H9 (cell line): ENCODE results near the gene NYAP2. TPM values are rescaled to one million over a fixed set of nuclear protein-coding genes. Genes with fewer than 3 reads are reported as not detected.

Experiments used
- DNase-seq: peaks from one replicate; pipeline ENCODE4 v3.0.0-alpha.2; 2017
- H2AFZ ChIP-seq: one replicate; pipeline ENCODE4 v1.6.1; 2013; ENCODE audit warnings: mild to moderate bottlenecking, low read length, control low read depth, moderate library complexity
- H2AK5ac ChIP-seq: 2 replicates; pipeline ENCODE4 v1.6.1; 2013; ENCODE audit warnings: low read length, control low read depth, mixed read lengths; ENCODE audit not compliant: insufficient read length
- H2BK120ac ChIP-seq: one replicate; pipeline ENCODE4 v1.6.1; 2013; ENCODE audit warnings: low read depth, mild to moderate bottlenecking, low read length, control low read depth, inconsistent platforms; ENCODE audit not compliant: poor library complexity, severe bottlenecking
- H2BK12ac ChIP-seq: 2 replicates; pipeline ENCODE4 v1.6.1; 2013; ENCODE audit warnings: low read length, control low read depth, mixed read lengths, low read depth; ENCODE audit not compliant: insufficient read length
- H2BK15ac ChIP-seq: 2 replicates; pipeline ENCODE4 v1.6.1; 2013; ENCODE audit warnings: low read depth, low read length, control low read depth
- H2BK20ac ChIP-seq: one replicate; pipeline ENCODE4 v1.6.1; 2013; ENCODE audit warnings: low read depth, mild to moderate bottlenecking, low read length, control low read depth, inconsistent platforms; ENCODE audit not compliant: poor library complexity, severe bottlenecking
- H2BK5ac ChIP-seq: 2 replicates; pipeline ENCODE4 v1.6.1; 2013; ENCODE audit warnings: low read length, control low read depth, mixed read lengths; ENCODE audit not compliant: insufficient read length
- H3K14ac ChIP-seq: 2 replicates; pipeline ENCODE4 v1.6.1; 2013; ENCODE audit warnings: low read length, control low read depth; ENCODE audit not compliant: insufficient read depth
- H3K18ac ChIP-seq: 2 replicates; pipeline ENCODE4 v1.6.1; 2013; ENCODE audit warnings: low read depth, mild to moderate bottlenecking, mixed read lengths, low read length, control low read depth; ENCODE audit not compliant: insufficient read length
- H3K23ac ChIP-seq: 2 replicates; pipeline ENCODE4 v1.6.1; 2013; ENCODE audit warnings: low read length, control low read depth, mixed read lengths, low read depth; ENCODE audit not compliant: insufficient read length
- H3K23me2 ChIP-seq: 2 replicates; pipeline ENCODE4 v1.6.1; 2013; ENCODE audit warnings: low read depth, mild to moderate bottlenecking, mixed read lengths, low read length, control low read depth; ENCODE audit not compliant: insufficient read length, poor library complexity, severe bottlenecking
- H3K27ac ChIP-seq: 2 replicates; pipeline ENCODE4 v1.5.1; 2013; ENCODE audit warnings: low read length, control low read depth, mixed read lengths, low read depth; ENCODE audit not compliant: insufficient read length
- H3K27me3 ChIP-seq: 2 replicates; pipeline ENCODE4 v1.6.1; 2013; ENCODE audit warnings: low read length, control low read depth, inconsistent platforms; ENCODE audit not compliant: insufficient read depth
- H3K4ac ChIP-seq: 2 replicates; pipeline ENCODE4 v1.6.1; 2013; ENCODE audit warnings: low read depth, mild to moderate bottlenecking, control low read depth, inconsistent platforms, low read length, moderate library complexity
- H3K4me1 ChIP-seq: 2 replicates; pipeline ENCODE4 v1.6.1; 2013; ENCODE audit warnings: low read length, control low read depth, inconsistent platforms; ENCODE audit not compliant: insufficient read depth
- H3K4me2 ChIP-seq: 2 replicates; pipeline ENCODE4 v1.6.1; 2013; ENCODE audit warnings: low read length, control low read depth, mixed read lengths; ENCODE audit not compliant: insufficient read length, insufficient read depth
- H3K56ac ChIP-seq: 2 replicates; pipeline ENCODE4 v1.6.1; 2013; ENCODE audit warnings: low read depth, mild to moderate bottlenecking, mixed read lengths, low read length, control low read depth; ENCODE audit not compliant: insufficient read length
- H3K79me1 ChIP-seq: 2 replicates; pipeline ENCODE4 v1.6.1; 2013; ENCODE audit warnings: low read depth, mild to moderate bottlenecking, moderate library complexity, low read length, control low read depth, inconsistent platforms; ENCODE audit not compliant: insufficient read depth, poor library complexity, severe bottlenecking
- H3K79me2 ChIP-seq: 2 replicates; pipeline ENCODE4 v1.6.1; 2013; ENCODE audit warnings: low read length, control low read depth, inconsistent platforms; ENCODE audit not compliant: insufficient read depth
- H3K9ac ChIP-seq: 2 replicates; pipeline ENCODE4 v1.6.1; 2013; ENCODE audit warnings: low read length, control low read depth, mixed read lengths; ENCODE audit not compliant: insufficient read length; ENCODE audit errors: extremely low read depth
- H3K9me3 ChIP-seq: one replicate; pipeline ENCODE4 v1.6.1; 2013; ENCODE audit warnings: low read depth, low read length, inconsistent platforms; ENCODE audit not compliant: control insufficient read depth
- H3T11ph ChIP-seq: one replicate; pipeline ENCODE4 v1.6.1; 2013; ENCODE audit warnings: mild to moderate bottlenecking, low read length, control low read depth, inconsistent platforms
- H4K20me1 ChIP-seq: one replicate; pipeline ENCODE4 v1.6.1; 2013; ENCODE audit not compliant: control insufficient read depth, insufficient read length, insufficient read depth
- H4K5ac ChIP-seq: 2 replicates; pipeline ENCODE4 v1.6.1; 2013; ENCODE audit warnings: low read depth, mild to moderate bottlenecking, mixed read lengths, low read length, control low read depth; ENCODE audit not compliant: insufficient read length
- H4K8ac ChIP-seq: replicated peaks from 2 replicates; pipeline ENCODE4 v1.6.1; 2013; ENCODE audit warnings: low read length, control low read depth, mixed read lengths, low read depth; ENCODE audit not compliant: insufficient read length
- H4K91ac ChIP-seq: 2 replicates; pipeline ENCODE4 v1.6.1; 2013; ENCODE audit warnings: low read depth, mild to moderate bottlenecking, moderate library complexity, mixed read lengths, low read length, control low read depth; ENCODE audit not compliant: insufficient read length
- H3K27ac Mint-ChIP-seq, 3 experiments: 2 replicates in 2 of 3; 3 replicates in 1 of 3; pipeline ENCODE4 v1.8.0; 2020 to 2021; ENCODE audit warnings: mixed read lengths in 3 of 3, mild to moderate bottlenecking in 1 of 3, moderate library complexity in 1 of 3
- H3K27me3 Mint-ChIP-seq: 2 replicates; pipeline ENCODE4 v1.8.0; 2021; ENCODE audit warnings: low read depth, mild to moderate bottlenecking, moderate library complexity, mixed read lengths
- H3K36me3 Mint-ChIP-seq, 3 experiments: 2 replicates in 2 of 3; 3 replicates in 1 of 3; pipeline ENCODE4 v1.8.0; 2020 to 2021; ENCODE audit warnings: low read depth in 3 of 3, mixed read lengths in 3 of 3; ENCODE audit not compliant: insufficient read depth in 1 of 3
- H3K4me1 Mint-ChIP-seq, 2 experiments: 2 replicates each; pipeline ENCODE4 v1.8.0; 2020; ENCODE audit warnings: mixed read lengths in 2 of 2
- H3K4me3 Mint-ChIP-seq, 2 experiments: 2 replicates in 1 of 2; 3 replicates in 1 of 2; pipeline ENCODE4 v1.8.0; 2020 to 2021; ENCODE audit warnings: mild to moderate bottlenecking in 2 of 2, mixed read lengths in 2 of 2, moderate library complexity in 1 of 2
- H3K9me3 Mint-ChIP-seq, 2 experiments: 2 replicates in 1 of 2; 3 replicates in 1 of 2; pipeline ENCODE4 v1.8.0; 2020; ENCODE audit warnings: mild to moderate bottlenecking in 2 of 2, mixed read lengths in 2 of 2, moderate library complexity in 1 of 2
- CTCF ChIP-seq: fragments of 200-600 bp; sonication (generic); conservative IDR thresholded peaks from 3 replicates; pipeline ENCODE4 v1.8.0; 2021; ENCODE audit warnings: antibody characterized with exemption, mild to moderate bottlenecking
- WGBS: extraction: QIAGEN DNeasy Blood & Tissue Kit; methylation state at CpG from one replicate; pipeline ENCODE4 v1.1.7; 2013; ENCODE audit warnings: missing lambda C conversion rate, low lambda C conversion rate, mixed read lengths; ENCODE audit not compliant: insufficient read length; ENCODE audit errors: extremely low coverage; 5-methylcytosine and 5-hydroxymethylcytosine counted together
- total RNA-seq: library from RNA; stranded (reverse); gene quantifications from 2 replicates; pipeline ENCODE4 v1.2.1, GENCODE V29; 2021

NYAP2 gene
- total RNA-seq, 1 experiment from 2014 or later: not detected

GRCh38 chr2:225614915-225615314, 215.4 kb downstream of the NYAP2 start:
- no peaks in the 10 kb centered on the region for H3K27me3 ChIP-seq
- H3K9me3 ChIP-seq: no peaks in the 10 kb centered on the region
- H3K18ac ChIP-seq: no peak overlapping the region
- H4K5ac ChIP-seq: no peak overlapping the region
- no peak overlapping the region for H2BK20ac ChIP-seq
- H3K79me1 ChIP-seq: no peaks in the 10 kb centered on the region
- Mint-ChIP-seq H3K27me3 (no peaks in the 10 kb centered on the region; the same call in 1 of the 2 replicates), H3K36me3 (no peaks in the 10 kb centered on the region), H3K4me1 (no peaks in the 10 kb centered on the region; a peak in 1 of 4 replicates), H3K9me3 (no peaks in the 10 kb centered on the region), H3K4me3 (no peak overlapping the region), H3K27ac (no peak overlapping the region)
- H2AFZ ChIP-seq: no peak overlapping the region
- H3K9ac ChIP-seq: no peak overlapping the region
- no peak overlapping the region for H3K4me2 ChIP-seq
- WGBS: no CpG with 5 or more reads among the region's 2 CpGs
- H4K20me1 ChIP-seq: no peaks in the 10 kb centered on the region
- H3T11ph ChIP-seq: no peak overlapping the region
- no peak overlapping the region for H2BK12ac ChIP-seq
- no peak overlapping the region for H2BK5ac ChIP-seq
- H2AK5ac ChIP-seq: no peak overlapping the region
- no peak overlapping the region for H3K23ac ChIP-seq
- no peaks in the 10 kb centered on the region for H3K79me2 ChIP-seq
- H3K23me2 ChIP-seq: no peaks in the 10 kb centered on the region
- no peak for TF ChIP-seq CTCF
- H3K56ac ChIP-seq: no peak overlapping the region
- H2BK120ac ChIP-seq: no peak overlapping the region
- H4K91ac ChIP-seq: no peak overlapping the region
- no peak overlapping the region for H4K8ac ChIP-seq
- H3K27ac ChIP-seq: no peak overlapping the region
- H3K4me1 ChIP-seq: no peaks in the 10 kb centered on the region
- no peak overlapping the region for H3K4ac ChIP-seq
- no peak for DNase-seq
- H2BK15ac ChIP-seq: no peak overlapping the region
- H3K14ac ChIP-seq: no peak overlapping the region
